Measurements from ENCODE around the gene FUT9. TPM values are rescaled to one million over a fixed set of nuclear protein-coding genes. Genes with fewer than 3 reads are reported as not detected.

Gene FUT9
- total RNA-seq, 2 experiments from 2014 or later = not detected

DNA sequence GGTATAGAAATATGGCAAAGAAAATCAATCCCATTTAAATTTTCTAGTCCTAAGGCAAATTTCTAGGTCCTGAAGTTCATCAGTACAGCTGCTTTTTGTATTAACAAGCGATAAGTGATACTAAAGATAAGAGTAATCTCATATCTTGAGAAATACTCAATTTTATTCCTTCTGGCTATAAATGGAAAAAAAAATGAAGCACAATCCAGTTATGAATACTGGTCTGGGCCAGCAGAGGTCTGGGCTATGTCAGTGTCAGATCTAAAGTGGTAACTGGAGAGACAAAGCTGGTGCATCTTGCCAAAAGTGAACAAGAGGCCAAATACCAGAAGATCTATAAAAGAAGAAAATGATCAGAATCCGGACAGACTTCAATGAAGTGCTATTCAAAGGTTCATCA, 126.4 kb downstream of the FUT9 start:
- intact Hi-C loops (cut with DNase I, micrococcal nuclease) = no loop called here
- H3K27ac Mint-ChIP-seq = no peak overlapping the region
- no peak for ATAC-seq (ENCODE audit: poor library complexity)

DNA sequence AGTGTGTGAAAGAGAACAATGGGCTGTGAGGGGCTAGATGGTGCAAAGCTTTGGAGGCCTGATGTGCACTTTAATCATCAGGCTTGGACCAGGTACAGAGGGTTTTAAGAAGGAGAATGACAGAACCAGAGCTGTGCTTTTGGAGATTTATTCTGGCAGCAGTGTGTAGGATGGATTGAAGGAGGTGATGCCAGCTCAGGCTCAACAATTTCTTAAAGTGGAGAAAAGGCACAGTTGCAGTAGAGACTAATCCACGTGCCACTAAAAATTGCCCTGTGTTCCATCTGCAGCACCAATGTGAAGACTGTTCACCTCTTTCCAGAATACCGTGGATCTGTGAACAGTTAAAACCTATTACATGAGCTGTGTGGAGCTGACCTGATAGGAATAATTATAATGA, 134.7 kb downstream of the FUT9 start:
- Mint-ChIP-seq H3K36me3 (ENCODE audit: low read depth) (no peaks in the 10 kb centered on the region), H3K4me1 (ENCODE audit: low read depth) (no peaks in the 10 kb centered on the region), H3K4me3 (no peak overlapping the region), H3K9me3 (no peaks in the 10 kb centered on the region), H3K27ac (no peak overlapping the region), H3K27me3 (no peaks in the 10 kb centered on the region)
- no peak for DNase-seq
- TF ChIP-seq, protein P1, sequence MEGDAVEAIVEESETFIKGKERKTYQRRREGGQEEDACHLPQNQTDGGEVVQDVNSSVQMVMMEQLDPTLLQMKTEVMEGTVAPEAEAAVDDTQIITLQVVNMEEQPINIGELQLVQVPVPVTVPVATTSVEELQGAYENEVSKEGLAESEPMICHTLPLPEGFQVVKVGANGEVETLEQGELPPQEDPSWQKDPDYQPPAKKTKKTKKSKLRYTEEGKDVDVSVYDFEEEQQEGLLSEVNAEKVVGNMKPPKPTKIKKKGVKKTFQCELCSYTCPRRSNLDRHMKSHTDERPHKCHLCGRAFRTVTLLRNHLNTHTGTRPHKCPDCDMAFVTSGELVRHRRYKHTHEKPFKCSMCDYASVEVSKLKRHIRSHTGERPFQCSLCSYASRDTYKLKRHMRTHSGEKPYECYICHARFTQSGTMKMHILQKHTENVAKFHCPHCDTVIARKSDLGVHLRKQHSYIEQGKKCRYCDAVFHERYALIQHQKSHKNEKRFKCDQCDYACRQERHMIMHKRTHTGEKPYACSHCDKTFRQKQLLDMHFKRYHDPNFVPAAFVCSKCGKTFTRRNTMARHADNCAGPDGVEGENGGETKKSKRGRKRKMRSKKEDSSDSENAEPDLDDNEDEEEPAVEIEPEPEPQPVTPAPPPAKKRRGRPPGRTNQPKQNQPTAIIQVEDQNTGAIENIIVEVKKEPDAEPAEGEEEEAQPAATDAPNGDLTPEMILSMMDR (IDR thresholded peaks at IDR 0.05) = no peak
- ChIA-PET CTCF (no interaction called here), POLR2A (no interaction called here)
- intact Hi-C loops (cut with DNase I, micrococcal nuclease) = no loop called here
- no peak overlapping the region for H3K4me3 ChIP-seq (ENCODE audit: low read length)
- no peaks in the 10 kb centered on the region for H3K9me3 ChIP-seq (ENCODE audit: control insufficient read depth in 1 of 2, insufficient read depth in 1 of 2, low read length in 2 of 2)
- no peaks in the 10 kb centered on the region for H3K4me1 ChIP-seq (ENCODE audit: insufficient read depth, low read length)
- no peak for ATAC-seq (ENCODE audit: poor library complexity)
- no peak overlapping the region for H3K27ac ChIP-seq (ENCODE audit: low read depth in 1 of 2, low read length in 2 of 2)
- H3K27me3 ChIP-seq (ENCODE audit: control insufficient read depth in 1 of 2, insufficient read depth in 2 of 2, low read length in 2 of 2) = no peaks in the 10 kb centered on the region
- no peaks in the 10 kb centered on the region for H3K36me3 ChIP-seq (ENCODE audit: insufficient read depth, low read length)

More for the DNA sequence above, 126.4 kb downstream of the FUT9 start:
- Histone ChIP-seq H3K36me3 (ENCODE audit: insufficient read depth, low read length) (no peaks in the 10 kb centered on the region), H3K9me3 (ENCODE audit: control insufficient read depth in 1 of 2, insufficient read depth in 1 of 2, low read length in 2 of 2) (no peaks in the 10 kb centered on the region), H3K4me1 (ENCODE audit: insufficient read depth, low read length) (no peaks in the 10 kb centered on the region), H3K4me3 (ENCODE audit: low read length) (no peak overlapping the region), H3K27me3 (ENCODE audit: control insufficient read depth in 1 of 2, insufficient read depth in 2 of 2, low read length in 2 of 2) (no peaks in the 10 kb centered on the region), H3K27ac (ENCODE audit: low read depth in 1 of 2, low read length in 2 of 2) (no peak overlapping the region)
- H3K4me1 Mint-ChIP-seq (ENCODE audit: low read depth) = no peaks in the 10 kb centered on the region
- no peaks in the 10 kb centered on the region for H3K36me3 Mint-ChIP-seq (ENCODE audit: low read depth)
- ChIA-PET POLR2A (no interaction called here), CTCF (no interaction called here)
- H3K27me3 Mint-ChIP-seq = peaks cover 3% of the 10 kb centered on the region
- DNase-seq = no peak
- H3K9me3 Mint-ChIP-seq = peaks cover 3% of the 10 kb centered on the region
- no peak overlapping the region for H3K4me3 Mint-ChIP-seq
- TF ChIP-seq, protein P1 (IDR thresholded peaks at IDR 0.05) = no peak

DNA sequence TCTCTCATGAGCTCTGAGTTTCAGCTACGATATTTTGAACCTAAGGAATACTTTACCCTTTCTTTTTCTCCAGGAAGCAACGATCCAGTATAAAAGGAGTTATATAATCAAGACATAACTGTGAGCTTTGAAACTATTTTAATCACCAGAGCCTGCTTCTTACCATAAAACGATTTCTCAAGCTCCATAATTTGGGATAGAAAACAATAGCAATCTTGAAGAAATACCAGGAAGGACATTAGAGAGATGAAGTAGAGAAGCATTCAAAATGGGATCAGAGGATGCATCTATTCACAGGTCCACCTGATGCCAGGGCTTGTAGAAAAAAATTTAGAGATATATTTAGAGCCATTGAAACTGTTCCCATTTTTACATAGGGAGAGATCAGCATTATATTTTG, 135.9 kb downstream of the FUT9 start:
- Mint-ChIP-seq H3K36me3 (ENCODE audit: low read depth) (no peaks in the 10 kb centered on the region), H3K4me1 (ENCODE audit: low read depth) (no peaks in the 10 kb centered on the region), H3K9me3 (no peaks in the 10 kb centered on the region), H3K4me3 (no peak overlapping the region), H3K27ac (no peak overlapping the region), H3K27me3 (no peaks in the 10 kb centered on the region)
- H3K36me3 ChIP-seq (ENCODE audit: insufficient read depth, low read length) = no peaks in the 10 kb centered on the region
- no peaks in the 10 kb centered on the region for H3K27me3 ChIP-seq (ENCODE audit: control insufficient read depth in 1 of 2, insufficient read depth in 2 of 2, low read length in 2 of 2)
- H3K4me1 ChIP-seq (ENCODE audit: insufficient read depth, low read length) = no peaks in the 10 kb centered on the region
- intact Hi-C loops (cut with DNase I, micrococcal nuclease) = no loop called here
- ChIA-PET POLR2A (no interaction called here), CTCF (no interaction called here)
- H3K27ac ChIP-seq (ENCODE audit: low read depth in 1 of 2, low read length in 2 of 2) = no peak overlapping the region
- ATAC-seq (ENCODE audit: poor library complexity) (no peak), DNase-seq (no peak)
- TF ChIP-seq, protein P1 (IDR thresholded peaks at IDR 0.05) = no peak
- H3K9me3 ChIP-seq (ENCODE audit: control insufficient read depth in 1 of 2, insufficient read depth in 1 of 2, low read length in 2 of 2) = no peaks in the 10 kb centered on the region
- H3K4me3 ChIP-seq (ENCODE audit: low read length) = no peak overlapping the region
